ENCODE results near the gene VDR.

The VDR gene

DNA sequence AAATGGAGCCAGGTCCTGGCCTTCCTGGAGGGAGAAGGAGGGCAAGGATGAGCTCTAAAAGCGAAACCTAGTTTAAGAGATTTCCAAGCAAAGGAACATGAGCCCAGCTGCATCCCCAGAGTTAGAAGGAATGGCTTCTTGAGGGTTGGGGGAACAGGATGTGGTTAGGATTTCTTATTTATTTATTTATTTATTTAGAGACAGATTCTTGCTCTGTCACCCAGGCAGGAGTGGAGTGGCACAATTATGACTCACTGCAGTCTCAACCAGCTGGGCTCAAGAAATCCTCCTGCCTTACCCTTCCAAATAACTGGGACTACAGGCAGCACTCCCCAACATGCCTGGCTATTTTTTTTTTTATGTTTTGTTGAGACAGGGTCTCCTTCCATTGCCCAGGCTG, 33.3 kb upstream of the VDR start:
- Histone ChIP-seq H3K4me1 (ENCODE audit: insufficient read depth, low read length, poor library complexity, severe bottlenecking) (peaks cover 7% of the 10 kb centered on the region), H3K27me3 (ENCODE audit: insufficient read depth, low read length, poor library complexity, severe bottlenecking) (no peaks in the 10 kb centered on the region), H3K9ac (ENCODE audit: low read depth, low read length, poor library complexity, severe bottlenecking) (no peak overlapping the region), H3K4me3 (ENCODE audit: low read length, poor library complexity, severe bottlenecking) (no peak overlapping the region), H3K4me2 (ENCODE audit: low read depth, low read length, poor library complexity, severe bottlenecking) (no peak overlapping the region), H3K36me3 (ENCODE audit: insufficient read depth, low read length) (no peaks in the 10 kb centered on the region), H3K9me3 (ENCODE audit: insufficient read depth, low read depth, low read length) (no peaks in the 10 kb centered on the region), H4K20me1 (ENCODE audit: insufficient read depth, low read length, poor library complexity, severe bottlenecking) (no peaks in the 10 kb centered on the region), H3F3A (ENCODE audit: low read depth) (no peaks in the 10 kb centered on the region), H2AFZ (ENCODE audit: low read length) (no peak overlapping the region), H3K9me2 (replicated peaks; ENCODE audit: low read depth, low read length) (no peaks in the 10 kb centered on the region), H3K79me2 (ENCODE audit: insufficient read depth, low read length) (no peaks in the 10 kb centered on the region)
- no peak for TF ChIP-seq EZH2phosphoT487 (IDR thresholded peaks at IDR 0.05; ENCODE audit: borderline replicate concordance)
- TF ChIP-seq, protein P1, sequence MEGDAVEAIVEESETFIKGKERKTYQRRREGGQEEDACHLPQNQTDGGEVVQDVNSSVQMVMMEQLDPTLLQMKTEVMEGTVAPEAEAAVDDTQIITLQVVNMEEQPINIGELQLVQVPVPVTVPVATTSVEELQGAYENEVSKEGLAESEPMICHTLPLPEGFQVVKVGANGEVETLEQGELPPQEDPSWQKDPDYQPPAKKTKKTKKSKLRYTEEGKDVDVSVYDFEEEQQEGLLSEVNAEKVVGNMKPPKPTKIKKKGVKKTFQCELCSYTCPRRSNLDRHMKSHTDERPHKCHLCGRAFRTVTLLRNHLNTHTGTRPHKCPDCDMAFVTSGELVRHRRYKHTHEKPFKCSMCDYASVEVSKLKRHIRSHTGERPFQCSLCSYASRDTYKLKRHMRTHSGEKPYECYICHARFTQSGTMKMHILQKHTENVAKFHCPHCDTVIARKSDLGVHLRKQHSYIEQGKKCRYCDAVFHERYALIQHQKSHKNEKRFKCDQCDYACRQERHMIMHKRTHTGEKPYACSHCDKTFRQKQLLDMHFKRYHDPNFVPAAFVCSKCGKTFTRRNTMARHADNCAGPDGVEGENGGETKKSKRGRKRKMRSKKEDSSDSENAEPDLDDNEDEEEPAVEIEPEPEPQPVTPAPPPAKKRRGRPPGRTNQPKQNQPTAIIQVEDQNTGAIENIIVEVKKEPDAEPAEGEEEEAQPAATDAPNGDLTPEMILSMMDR (conservative IDR thresholded peaks at IDR 0.05; ENCODE audit: low read length) = no peak

DNA sequence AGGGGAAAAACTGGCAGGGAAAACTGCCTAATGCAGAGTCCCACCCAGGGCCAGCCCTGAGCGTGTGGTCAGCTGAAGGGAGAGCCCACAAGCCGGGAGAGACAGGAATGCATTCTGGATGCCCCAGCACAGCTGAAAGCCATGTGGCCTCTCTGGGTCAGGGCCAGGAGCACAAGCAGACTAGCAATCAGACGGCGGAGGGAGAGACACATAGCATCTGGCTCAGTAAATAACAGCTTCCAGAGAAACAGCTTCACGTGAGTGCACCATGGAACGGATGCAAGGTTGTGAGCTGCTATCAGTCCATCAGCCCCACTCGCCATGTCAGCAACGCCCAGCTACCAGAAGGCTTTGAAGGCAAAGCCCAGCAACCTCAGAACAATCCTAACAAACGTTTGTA, 30.4 kb upstream of the VDR start:
- no peaks in the 10 kb centered on the region for H3K9me3 ChIP-seq (ENCODE audit: insufficient read depth, low read depth, low read length)
- H3K9me2 ChIP-seq (replicated peaks; ENCODE audit: low read depth, low read length) = no peaks in the 10 kb centered on the region
- H3K4me2 ChIP-seq (ENCODE audit: low read depth, low read length, poor library complexity, severe bottlenecking) = no peak overlapping the region
- no peaks in the 10 kb centered on the region for H3K27me3 ChIP-seq (ENCODE audit: insufficient read depth, low read length, poor library complexity, severe bottlenecking)
- no peak overlapping the region for H3K4me3 ChIP-seq (ENCODE audit: low read length, poor library complexity, severe bottlenecking)
- H3F3A ChIP-seq (ENCODE audit: low read depth) = no peaks in the 10 kb centered on the region
- H3K9ac ChIP-seq (ENCODE audit: low read depth, low read length, poor library complexity, severe bottlenecking) = no peak overlapping the region
- H4K20me1 ChIP-seq (ENCODE audit: insufficient read depth, low read length, poor library complexity, severe bottlenecking) = no peaks in the 10 kb centered on the region
- peaks cover 7% of the 10 kb centered on the region for H3K4me1 ChIP-seq (ENCODE audit: insufficient read depth, low read length, poor library complexity, severe bottlenecking)
- no peaks in the 10 kb centered on the region for H3K79me2 ChIP-seq (ENCODE audit: insufficient read depth, low read length)
- no peaks in the 10 kb centered on the region for H3K36me3 ChIP-seq (ENCODE audit: insufficient read depth, low read length)
- TF ChIP-seq, protein P1 (conservative IDR thresholded peaks at IDR 0.05; ENCODE audit: low read length) = no peak
- no peak for TF ChIP-seq EZH2phosphoT487 (IDR thresholded peaks at IDR 0.05; ENCODE audit: borderline replicate concordance)
- no peak overlapping the region for H2AFZ ChIP-seq (ENCODE audit: low read length)

DNA sequence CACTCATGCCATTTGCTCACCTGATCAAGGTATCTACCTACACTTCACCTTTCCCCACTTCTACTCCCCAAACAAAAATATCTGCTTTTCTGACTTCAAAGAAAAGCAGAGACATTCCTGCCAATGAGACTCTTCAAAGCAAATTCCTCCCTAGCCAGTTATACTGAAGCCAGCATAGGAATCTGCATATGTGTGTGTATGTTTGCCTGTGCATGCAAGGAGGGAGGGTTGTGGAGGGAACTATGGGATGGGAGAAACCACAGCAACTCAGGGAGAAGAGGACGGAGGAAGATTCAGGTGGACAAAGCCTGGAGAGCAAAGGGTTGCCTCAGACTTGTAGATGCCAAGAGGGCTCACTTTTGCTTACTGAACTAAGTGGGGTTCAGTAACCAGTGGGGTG, 26.4 kb upstream of the VDR start:
- no peaks in the 10 kb centered on the region for H3F3A ChIP-seq (ENCODE audit: low read depth)
- H3K9ac ChIP-seq (ENCODE audit: low read depth, low read length, poor library complexity, severe bottlenecking) = no peak overlapping the region
- peaks cover 7% of the 10 kb centered on the region for H3K4me1 ChIP-seq (ENCODE audit: insufficient read depth, low read length, poor library complexity, severe bottlenecking)
- TF ChIP-seq EZH2phosphoT487 (IDR thresholded peaks at IDR 0.05; ENCODE audit: borderline replicate concordance) = no peak
- TF ChIP-seq, protein P1 (conservative IDR thresholded peaks at IDR 0.05; ENCODE audit: low read length) = no peak
- 0 out of 2 replicates have a peak, but pooled peaks cover 3% of the 10 kb centered on the region for H3K9me2 ChIP-seq (replicated peaks; ENCODE audit: low read depth, low read length)
- H3K4me3 ChIP-seq (ENCODE audit: low read length, poor library complexity, severe bottlenecking) = no peak overlapping the region
- no peak overlapping the region for H2AFZ ChIP-seq (ENCODE audit: low read length)
- H3K4me2 ChIP-seq (ENCODE audit: low read depth, low read length, poor library complexity, severe bottlenecking) = no peak overlapping the region
- H4K20me1 ChIP-seq (ENCODE audit: insufficient read depth, low read length, poor library complexity, severe bottlenecking) = no peaks in the 10 kb centered on the region
- no peaks in the 10 kb centered on the region for H3K27me3 ChIP-seq (ENCODE audit: insufficient read depth, low read length, poor library complexity, severe bottlenecking)
- no peaks in the 10 kb centered on the region for H3K9me3 ChIP-seq (ENCODE audit: insufficient read depth, low read depth, low read length)
- H3K79me2 ChIP-seq (ENCODE audit: insufficient read depth, low read length) = no peaks in the 10 kb centered on the region
- no peaks in the 10 kb centered on the region for H3K36me3 ChIP-seq (ENCODE audit: insufficient read depth, low read length)

All from Loucy (cell line).